B cell (primary cell): ENCODE results near the gene CCDC141. TPM values are rescaled to one million over a fixed set of nuclear protein-coding genes. Genes with fewer than 3 reads are reported as not detected.

Experiments
- ATAC-seq: fragments of 200-7000 bp; cut with Tn5 transposase; one replicate; pipeline ENCODE4 v1.10.0; 2021; ENCODE audit warnings: low read depth, mild to moderate bottlenecking, moderate number of reproducible peaks, moderate library complexity
- CTCF ChIA-PET: fragments of 350-600 bp; sonication (Branson Sonifier 250); formaldehyde crosslinking; loops from one replicate; lab custom pipeline; 2021; ENCODE audit warnings: antibody characterized with exemption, inconsistent platforms; lab: Charles Lee
- POLR2A ChIA-PET: fragments of 350-600 bp; sonication (Branson Sonifier 250); formaldehyde crosslinking; loops from one replicate; lab custom pipeline; 2021; ENCODE audit warnings: antibody characterized with exemption; lab: Charles Lee
- DNase-seq: peaks from one replicate; pipeline ENCODE4 v3.0.0; 2013
- H2AFZ ChIP-seq: 2 replicates; pipeline ENCODE4 v1.6.1; 2012; ENCODE audit warnings: mild to moderate bottlenecking, low read depth, low read length; ENCODE audit not compliant: insufficient read depth, poor library complexity, severe bottlenecking
- H3K27ac ChIP-seq, 2 donors: 1 replicate in 1 of 2; 2 replicates in 1 of 2; pipeline ENCODE4 v1.5.1; 2012 to 2013; ENCODE audit warnings: low read length in 2 of 2, mild to moderate bottlenecking in 2 of 2, moderate library complexity in 1 of 2
- H3K27me3 ChIP-seq, 4 experiments: fragments of 200-600 bp in 1 of 4; sonication (generic) in 1 of 4; replicated peaks in 1 of 4; 1 replicate in 2 of 4; 2 replicates in 2 of 4; pipeline versions ENCODE4 v1.6.1 to v1.7.0; 2013 to 2016; ENCODE audit warnings: low read length in 3 of 4, mild to moderate bottlenecking in 2 of 4, mixed read lengths in 1 of 4, moderate library complexity in 1 of 4; ENCODE audit not compliant: insufficient read depth in 4 of 4, control insufficient read depth in 3 of 4; ENCODE audit errors: control extremely low read depth in 1 of 4
- H3K36me3 ChIP-seq, 2 experiments: replicated peaks in 1 of 2; 1 replicate in 1 of 2; 2 replicates in 1 of 2; pipeline versions ENCODE4 v1.6.1 to v1.7.1; 2013; ENCODE audit warnings: low read length in 1 of 2; ENCODE audit not compliant: insufficient read depth in 2 of 2, control insufficient read depth in 1 of 2; ENCODE audit errors: control extremely low read depth in 1 of 2, extremely low read depth in 1 of 2
- H3K4me1 ChIP-seq, 2 donors: fragments of 200-600 bp in 1 of 2; sonication (generic) in 1 of 2; 1 replicate in 1 of 2; 2 replicates in 1 of 2; pipeline versions ENCODE4 v1.5.1 to v1.6.1; 2013 to 2017; ENCODE audit warnings: low read length in 2 of 2; ENCODE audit not compliant: control insufficient read depth in 2 of 2, insufficient read depth in 2 of 2
- H3K4me2 ChIP-seq: replicated peaks from 2 replicates; pipeline ENCODE3; 2012; ENCODE audit warnings: mild to moderate bottlenecking, low read depth, low read length; ENCODE audit not compliant: poor library complexity, severe bottlenecking
- H3K4me3 ChIP-seq, 5 experiments: fragments of 200-600 bp in 1 of 5; sonication (generic) in 1 of 5; 1 replicate in 3 of 5; 2 replicates in 2 of 5; pipeline versions ENCODE4 v1.5.1 to v1.7.0; 2011 to 2016; ENCODE audit warnings: low read length in 4 of 5, mild to moderate bottlenecking in 4 of 5, low read depth in 2 of 5, control low read depth in 1 of 5, moderate library complexity in 1 of 5; ENCODE audit not compliant: insufficient read depth in 1 of 5; ENCODE audit errors: control extremely low read depth in 1 of 5, extremely low read depth in 1 of 5
- H3K79me2 ChIP-seq: fragments of 200-600 bp; sonication (generic); one replicate; pipeline ENCODE4 v1.6.0; 2016; ENCODE audit warnings: low read length; ENCODE audit not compliant: control insufficient read depth, insufficient read depth
- H3K9ac ChIP-seq: fragments of 200-600 bp; sonication (generic); 2 replicates; pipeline ENCODE4 v1.6.1; 2017; ENCODE audit warnings: mild to moderate bottlenecking, low read length, moderate library complexity
- H3K9me3 ChIP-seq, 3 donors: one replicate each; pipeline versions ENCODE4 v1.6.1 to v1.7.1; 2013; ENCODE audit warnings: low read length in 2 of 3; ENCODE audit not compliant: control insufficient read depth in 2 of 3, insufficient read depth in 1 of 3; ENCODE audit errors: control extremely low read depth in 1 of 3
- H4K20me1 ChIP-seq: 2 replicates; pipeline ENCODE4 v1.6.0; 2012; ENCODE audit warnings: mild to moderate bottlenecking, low read length; ENCODE audit not compliant: insufficient read depth, control insufficient read depth, poor library complexity, severe bottlenecking
- H3K27ac Mint-ChIP-seq: one replicate; pipeline ENCODE4 v1.8.0; 2021; ENCODE audit warnings: mixed read lengths
- H3K27me3 Mint-ChIP-seq: one replicate; pipeline ENCODE4 v1.8.0; 2021; ENCODE audit warnings: mixed read lengths
- H3K4me1 Mint-ChIP-seq: one replicate; pipeline ENCODE4 v1.8.0; 2021; ENCODE audit warnings: mixed read lengths
- H3K4me3 Mint-ChIP-seq: one replicate; pipeline ENCODE4 v1.8.0; 2021; ENCODE audit warnings: mixed read lengths
- H3K9me3 Mint-ChIP-seq: one replicate; pipeline ENCODE4 v1.8.0; 2022; ENCODE audit warnings: mixed read lengths; ENCODE audit not compliant: insufficient read depth
- EZH2 ChIP-seq: IDR thresholded peaks from 2 replicates; pipeline ENCODE4 v1.6.1; 2012; ENCODE audit warnings: borderline replicate concordance, low read depth, mild to moderate bottlenecking, moderate library complexity, low read length; ENCODE audit not compliant: insufficient read depth, poor library complexity, severe bottlenecking
- WGBS: methylation state at CpG from one replicate; pipeline ENCODE4 v1.1.5; 2013; ENCODE audit warnings: missing lambda C conversion rate; ENCODE audit not compliant: insufficient coverage; 5-methylcytosine and 5-hydroxymethylcytosine counted together
- intact Hi-C: fragments of 100-400 bp; cut with micrococcal nuclease; formaldehyde crosslinking; loops from one replicate; pipeline ENCODE4 v1.10.0; 2022
- polyA plus RNA-seq: library from polyadenylated mRNA; depleted of rRNA; stranded (reverse); fragments of >200 nt; gene quantifications from 2 replicates; pipeline ENCODE4 v1.2.3, GENCODE V29; 2012
- total RNA-seq, 2 donors: library from RNA; stranded (reverse); fragments of 120-200 nt in 1 of 2; gene quantifications; 1 replicate in 1 of 2; 2 replicates in 1 of 2; pipeline versions ENCODE4 v1.2.3 to v1.2.4, GENCODE V29; 2013 to 2022
- TF ChIP-seq, protein P1 (sequence below): fragments of 200-600 bp; IDR thresholded peaks from one replicate; pipeline ENCODE4 v1.8.0; 2022; ENCODE audit warnings: antibody characterized with exemption, mild to moderate bottlenecking

The CCDC141 gene
- total and polyA plus RNA-seq, 2 donors (not counting 1 experiment from before 2014, with no cell fraction given), result 2.1 to 47.5 TPM

- Histone ChIP-seq H3K4me3 (no peak overlapping the region), H3K9ac (no peak overlapping the region), H3K27me3 (no peaks in the 10 kb centered on the region), H4K20me1 (no peaks in the 10 kb centered on the region), H2AFZ (peak overlapping the region; percentile 23), H3K4me2 (peak overlapping the region; percentile 28), H3K27ac (peak overlapping the region; percentile 77 to 84), H3K79me2 (peaks cover 12% of the 10 kb centered on the region), H3K9me3 (peaks cover 2 to 13% (median 13%) of the 10 kb centered on the region in 3 donors), H3K36me3 (no peaks in the 10 kb centered on the region), H3K4me1 (peaks cover 32 to 50% of the 10 kb centered on the region in 2 donors)
- Mint-ChIP-seq H3K27ac (peak overlapping the region; percentile 93), H3K9me3 (peaks cover 16% of the 10 kb centered on the region), H3K27me3 (no peaks in the 10 kb centered on the region), H3K4me3 (peak overlapping the region; percentile 46), H3K4me1 (peaks cover 55% of the 10 kb centered on the region)
- no peak for TF ChIP-seq EZH2
- TF ChIP-seq, protein P1, sequence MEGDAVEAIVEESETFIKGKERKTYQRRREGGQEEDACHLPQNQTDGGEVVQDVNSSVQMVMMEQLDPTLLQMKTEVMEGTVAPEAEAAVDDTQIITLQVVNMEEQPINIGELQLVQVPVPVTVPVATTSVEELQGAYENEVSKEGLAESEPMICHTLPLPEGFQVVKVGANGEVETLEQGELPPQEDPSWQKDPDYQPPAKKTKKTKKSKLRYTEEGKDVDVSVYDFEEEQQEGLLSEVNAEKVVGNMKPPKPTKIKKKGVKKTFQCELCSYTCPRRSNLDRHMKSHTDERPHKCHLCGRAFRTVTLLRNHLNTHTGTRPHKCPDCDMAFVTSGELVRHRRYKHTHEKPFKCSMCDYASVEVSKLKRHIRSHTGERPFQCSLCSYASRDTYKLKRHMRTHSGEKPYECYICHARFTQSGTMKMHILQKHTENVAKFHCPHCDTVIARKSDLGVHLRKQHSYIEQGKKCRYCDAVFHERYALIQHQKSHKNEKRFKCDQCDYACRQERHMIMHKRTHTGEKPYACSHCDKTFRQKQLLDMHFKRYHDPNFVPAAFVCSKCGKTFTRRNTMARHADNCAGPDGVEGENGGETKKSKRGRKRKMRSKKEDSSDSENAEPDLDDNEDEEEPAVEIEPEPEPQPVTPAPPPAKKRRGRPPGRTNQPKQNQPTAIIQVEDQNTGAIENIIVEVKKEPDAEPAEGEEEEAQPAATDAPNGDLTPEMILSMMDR, result no peak
- 0% methylated on average over 1 of the region's 2 CpGs for WGBS
- intact Hi-C loops, result loop anchor here (10.0 kb wide), 1 partner anchor 980 kb away; the partner anchor contains the start of gene CWC22
- DNase-seq (peak; percentile 38), ATAC-seq (peak; percentile 34)
- POLR2A ChIA-PET, result no interaction called here
- CTCF ChIA-PET, result interaction anchor here (0.7 to 1.4 kb wide), 3 partner anchors 25 to 105 kb away, joined by 3 read pairs; partner anchors contain the start of gene CCDC141
Observed at GRCh38 chr2:179024445-179024844, 25.5 kb downstream of the CCDC141 start.

GRCh38 chr2:179022685-179023084 lies 27.3 kb downstream of the CCDC141 start:
- intact Hi-C loops, result loop anchor here (2.0 to 10.0 kb wide), 2 partner anchors 26 to 982 kb away; partner anchors contain the start of gene CWC22
- Mint-ChIP-seq H3K27ac (peak overlapping the region; percentile 75), H3K9me3 (peaks cover 11% of the 10 kb centered on the region), H3K4me3 (peak overlapping the region; percentile 56), H3K27me3 (no peaks in the 10 kb centered on the region), H3K4me1 (peaks cover 58% of the 10 kb centered on the region)
- WGBS, result 96% methylated on average over 4 of the region's 5 CpGs
- peaks cover under 1% of the 10 kb centered on the region for H3K79me2 ChIP-seq
- H3K36me3 ChIP-seq, result no peaks in the 10 kb centered on the region
- DNase-seq (no peak), ATAC-seq (no peak)
- no peaks in the 10 kb centered on the region for H4K20me1 ChIP-seq
- H3K4me1 ChIP-seq, result peaks cover 32 to 50% of the 10 kb centered on the region in 2 donors
- peak overlapping the region; percentile 43 for H3K4me2 ChIP-seq
- TF ChIP-seq, protein P1, result no peak
- TF ChIP-seq EZH2, result no peak
- peaks cover 0 to 13% (median 6%) of the 10 kb centered on the region in 3 donors for H3K9me3 ChIP-seq
- no peak overlapping the region for H3K4me3 ChIP-seq
- no peaks in the 10 kb centered on the region for H3K27me3 ChIP-seq
- no peak overlapping the region for H2AFZ ChIP-seq
- H3K9ac ChIP-seq, result no peak overlapping the region
- peak overlapping the region; percentile 12 to 35 for H3K27ac ChIP-seq
- ChIA-PET CTCF (interaction anchor here (0.8 to 4.7 kb wide), 4 partner anchors 9 to 131 kb away, joined by 3 to 44 read pairs (median 14); partner anchors contain the start of gene CCDC141), POLR2A (no interaction called here)
